PC-3 (cell line): ENCODE results near the gene ACE2. TPM values are rescaled to one million over a fixed set of nuclear protein-coding genes. Genes with fewer than 3 reads are reported as not detected.

ENCODE experiments used
- ATAC-seq: fragments of 200-7000 bp; cut with Tn5 transposase; 2 replicates; pipeline ENCODE4 v1.9.1; 2020; ENCODE audit warnings: mild to moderate bottlenecking, moderate library complexity
- BruUV-seq: library from RNA; stranded (reverse); fragments of 400-500 nt; replicated peaks from 2 replicates; lab custom pipeline; 2021; lab: Mats Ljungman, UMichigan
- CTCF ChIA-PET: fragments of 300-600 bp; sonication (Branson Sonifier 250); formaldehyde crosslinking; loops from one replicate; lab custom pipeline; 2022; ENCODE audit warnings: antibody characterized with exemption; lab: Charles Lee
- POLR2A ChIA-PET: fragments of 300-600 bp; sonication (Branson Sonifier 250); formaldehyde crosslinking; loops from one replicate; lab custom pipeline; 2022; ENCODE audit warnings: antibody characterized with exemption; ENCODE audit not compliant: unreplicated experiment; lab: Charles Lee
- DNase-seq: peaks from one replicate; pipeline ENCODE4 v3.0.0-alpha.2; 2015
- H2AFZ ChIP-seq: fragments of 300-600 bp; sonication (generic); 2 replicates; pipeline ENCODE4 v1.6.0; 2016; ENCODE audit warnings: antibody characterized with exemption, low read length
- H3F3A ChIP-seq: fragments of 300-600 bp; sonication (generic); one replicate; pipeline ENCODE4 v1.6.0; 2017; ENCODE audit warnings: antibody characterized with exemption, low read length, control low read depth, mild to moderate bottlenecking; ENCODE audit not compliant: unreplicated experiment
- H3K27ac ChIP-seq: fragments of 300-600 bp; sonication (generic); 2 replicates; pipeline ENCODE4 v1.5.1; 2016; ENCODE audit warnings: mild to moderate bottlenecking, low read length
- H3K27me3 ChIP-seq: fragments of 300-600 bp; sonication (generic); 2 replicates; pipeline ENCODE4 v1.6.1; 2016; ENCODE audit warnings: low read length, mixed read lengths
- H3K36me3 ChIP-seq: fragments of 300-600 bp; sonication (generic); 2 replicates; pipeline ENCODE4 v1.6.1; 2016; ENCODE audit warnings: low read depth, mixed run types, low read length, mixed read lengths
- H3K4me1 ChIP-seq: fragments of 300-600 bp; sonication (generic); 2 replicates; pipeline ENCODE4 v1.5.1; 2016; ENCODE audit warnings: low read length; ENCODE audit not compliant: insufficient read depth
- H3K4me2 ChIP-seq: fragments of 300-600 bp; sonication (generic); 2 replicates; pipeline ENCODE4 v1.6.0; 2016; ENCODE audit warnings: low read length
- H3K4me3 ChIP-seq: fragments of 300-600 bp; sonication (generic); 2 replicates; pipeline ENCODE4 v1.5.1; 2016; ENCODE audit warnings: mild to moderate bottlenecking, low read length, mixed read lengths
- H3K79me2 ChIP-seq: fragments of 300-600 bp; sonication (generic); 2 replicates; pipeline ENCODE4 v1.6.1; 2017; ENCODE audit warnings: low read length, mixed read lengths
- H3K9ac ChIP-seq: fragments of 300-600 bp; sonication (generic); 2 replicates; pipeline ENCODE4 v1.6.0; 2016; ENCODE audit warnings: mild to moderate bottlenecking, low read length
- H3K9me2 ChIP-seq: fragments of 300-600 bp; sonication (generic); replicated peaks from 2 replicates; pipeline ENCODE4 v1.6.1; 2016; ENCODE audit warnings: mixed run types, low read length, mixed read lengths
- H3K9me3 ChIP-seq: fragments of 300-600 bp; sonication (generic); 2 replicates; pipeline ENCODE4 v1.6.1; 2016; ENCODE audit warnings: low read length, mixed read lengths
- H4K20me1 ChIP-seq: fragments of 300-600 bp; sonication (generic); 2 replicates; pipeline ENCODE4 v1.6.1; 2016; ENCODE audit warnings: low read length, mixed read lengths
- EZH2 ChIP-seq: fragments of 300-600 bp; sonication (generic); IDR thresholded peaks from one replicate; pipeline ENCODE4 v1.6.1; 2017; ENCODE audit warnings: antibody characterized with exemption, mild to moderate bottlenecking, low read length; ENCODE audit not compliant: unreplicated experiment
- EZH2phosphoT487 ChIP-seq: fragments of 300-600 bp; sonication (generic); IDR thresholded peaks from 2 replicates; pipeline ENCODE4 v1.6.1; 2018; ENCODE audit warnings: mild to moderate bottlenecking, antibody characterized with exemption, low read length, borderline replicate concordance
- intact Hi-C: fragments of 100-400 bp; cut with micrococcal nuclease; formaldehyde crosslinking; loops from 2 replicates; pipeline ENCODE4 v1.9.0; 2023
- total RNA-seq: library from RNA; depleted of rRNA; stranded (reverse); fragments of >200 nt; gene quantifications from 2 replicates; pipeline ENCODE4 v1.2.3, GENCODE V29; 2014
- TF ChIP-seq, protein P1 (sequence below): fragments of 300-600 bp; sonication (generic); conservative IDR thresholded peaks from 2 replicates; pipeline ENCODE4 v1.5.1; 2017; ENCODE audit warnings: antibody characterized with exemption, low read depth, mild to moderate bottlenecking, low read length

The ACE2 gene
- total RNA-seq, 1 experiment from 2014 or later, result 1.2 TPM

DNA sequence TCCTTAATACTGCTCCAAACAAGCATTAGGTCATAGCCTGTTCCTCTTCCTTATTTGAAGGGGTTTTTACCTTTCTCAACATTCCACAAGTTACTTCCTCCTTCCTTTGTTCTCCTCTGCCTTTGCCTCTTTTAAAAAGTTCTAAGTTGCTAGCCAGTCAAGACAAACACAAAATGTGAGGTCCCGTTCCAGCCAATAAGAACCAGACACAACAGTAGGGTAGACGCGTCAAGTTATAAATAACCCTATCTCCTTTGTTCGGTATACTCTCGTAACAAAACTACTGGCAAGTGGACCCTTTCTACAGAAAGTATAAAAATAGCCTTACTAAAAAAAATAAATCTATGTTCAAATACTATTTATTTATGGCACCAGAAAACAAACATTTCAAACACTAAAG lies 6.3 kb upstream of the ACE2 start:
- H3K79me2 ChIP-seq, result no peaks in the 10 kb centered on the region
- CTCF ChIA-PET, result interaction anchor here (0.9 kb wide), 1 partner anchor 39 kb away, joined by 4 read pairs; no protein-coding TSS in a partner anchor

GRCh38 chrX:15606136-15606535 lies 5.4 kb upstream of the ACE2 start:
- peaks cover 34% of the 10 kb centered on the region for H3K4me1 ChIP-seq
- no peaks in the 10 kb centered on the region for H3K27me3 ChIP-seq
- TF ChIP-seq EZH2 (no peak), EZH2phosphoT487 (no peak)
- TF ChIP-seq, protein P1, sequence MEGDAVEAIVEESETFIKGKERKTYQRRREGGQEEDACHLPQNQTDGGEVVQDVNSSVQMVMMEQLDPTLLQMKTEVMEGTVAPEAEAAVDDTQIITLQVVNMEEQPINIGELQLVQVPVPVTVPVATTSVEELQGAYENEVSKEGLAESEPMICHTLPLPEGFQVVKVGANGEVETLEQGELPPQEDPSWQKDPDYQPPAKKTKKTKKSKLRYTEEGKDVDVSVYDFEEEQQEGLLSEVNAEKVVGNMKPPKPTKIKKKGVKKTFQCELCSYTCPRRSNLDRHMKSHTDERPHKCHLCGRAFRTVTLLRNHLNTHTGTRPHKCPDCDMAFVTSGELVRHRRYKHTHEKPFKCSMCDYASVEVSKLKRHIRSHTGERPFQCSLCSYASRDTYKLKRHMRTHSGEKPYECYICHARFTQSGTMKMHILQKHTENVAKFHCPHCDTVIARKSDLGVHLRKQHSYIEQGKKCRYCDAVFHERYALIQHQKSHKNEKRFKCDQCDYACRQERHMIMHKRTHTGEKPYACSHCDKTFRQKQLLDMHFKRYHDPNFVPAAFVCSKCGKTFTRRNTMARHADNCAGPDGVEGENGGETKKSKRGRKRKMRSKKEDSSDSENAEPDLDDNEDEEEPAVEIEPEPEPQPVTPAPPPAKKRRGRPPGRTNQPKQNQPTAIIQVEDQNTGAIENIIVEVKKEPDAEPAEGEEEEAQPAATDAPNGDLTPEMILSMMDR, result no peak
- H3K9me2 ChIP-seq, result no peaks in the 10 kb centered on the region
- no peaks in the 10 kb centered on the region for H4K20me1 ChIP-seq
- peak overlapping the region; percentile 53; the same call in 1 of the 2 replicates for H3K4me3 ChIP-seq
- CTCF ChIA-PET, result interaction anchor here (0.8 to 0.9 kb wide), 2 partner anchors 16 to 38 kb away, joined by 4 to 5 read pairs; no protein-coding TSS in a partner anchor
- intact Hi-C loops, result loop anchor here (5.0 kb wide), 1 partner anchor 56 kb away; the partner anchor contains the start of gene CLTRN
- POLR2A ChIA-PET, result interaction anchor here (0.6 kb wide), 1 partner anchor 38 kb away, joined by 4 read pairs; no protein-coding TSS in a partner anchor
- peak overlapping the region; percentile 82 for H3K4me2 ChIP-seq
- DNase-seq (peak; percentile 78), ATAC-seq (peak; percentile 84)
- H2AFZ ChIP-seq, result no peak overlapping the region
- no peaks in the 10 kb centered on the region for H3K79me2 ChIP-seq
- no TSS peak for BruUV-seq
- H3F3A ChIP-seq, result no peaks in the 10 kb centered on the region
- peak overlapping the region; percentile 85 for H3K27ac ChIP-seq
- no peaks in the 10 kb centered on the region for H3K36me3 ChIP-seq
- no peak overlapping the region for H3K9ac ChIP-seq
- no peaks in the 10 kb centered on the region for H3K9me3 ChIP-seq

More for the DNA sequence above, 6.3 kb upstream of the ACE2 start:
- Histone ChIP-seq H3F3A (no peaks in the 10 kb centered on the region), H4K20me1 (no peaks in the 10 kb centered on the region), H3K27me3 (no peaks in the 10 kb centered on the region), H3K4me3 (peak overlapping the region; percentile 53; the same call in 1 of the 2 replicates), H2AFZ (peak overlapping the region; percentile 47; the same call in 1 of the 2 replicates), H3K4me2 (peak overlapping the region; percentile 82), H3K9me2 (no peaks in the 10 kb centered on the region), H3K36me3 (no peaks in the 10 kb centered on the region), H3K4me1 (peaks cover 33% of the 10 kb centered on the region), H3K9ac (peak overlapping the region; percentile 29), H3K9me3 (no peaks in the 10 kb centered on the region), H3K27ac (peak overlapping the region; percentile 85)
- no TSS peak for BruUV-seq
- TF ChIP-seq EZH2 (no peak), EZH2phosphoT487 (no peak)
- TF ChIP-seq, protein P1, result no peak
- DNase-seq, result peak; percentile 4
- peak; percentile 24 for ATAC-seq
- POLR2A ChIA-PET, result no interaction called here
- intact Hi-C loops, result loop anchor here (5.0 kb wide), 1 partner anchor 55 kb away; the partner anchor contains the start of gene CLTRN

- Histone ChIP-seq H3K27me3 (no peaks in the 10 kb centered on the region), H2AFZ (no peak overlapping the region), H3K9ac (no peak overlapping the region), H3K4me2 (peak overlapping the region; percentile 82), H3K36me3 (no peaks in the 10 kb centered on the region), H3K9me3 (no peaks in the 10 kb centered on the region), H3F3A (no peaks in the 10 kb centered on the region), H3K4me1 (peaks cover 34% of the 10 kb centered on the region), H3K9me2 (no peaks in the 10 kb centered on the region), H3K79me2 (no peaks in the 10 kb centered on the region), H4K20me1 (no peaks in the 10 kb centered on the region), H3K27ac (peak overlapping the region; percentile 85), H3K4me3 (peak overlapping the region; percentile 53; the same call in 1 of the 2 replicates)
- intact Hi-C loops, result loop anchor here (5.0 kb wide), 1 partner anchor 57 kb away; the partner anchor contains the start of gene CLTRN
- ATAC-seq, result peak; percentile 16
- BruUV-seq, result no TSS peak
- TF ChIP-seq EZH2phosphoT487 (no peak), EZH2 (no peak)
- TF ChIP-seq, protein P1, result no peak
- ChIA-PET POLR2A (no interaction called here), CTCF (no interaction called here)
- peak; percentile 3 for DNase-seq
These were observed 4.5 kb upstream of the ACE2 start for GRCh38 chrX:15605226-15605625.
